Measurements from ENCODE around the gene MAST1. TPM values are rescaled to one million over a fixed set of nuclear protein-coding genes. Genes with fewer than 3 reads are reported as not detected.
A peak's percentile ranks its signal among the peaks of the same experiment; 100 is the strongest.

The MAST1 gene
- total RNA-seq, 1 experiment from 2014 or later = 11.2 TPM

- DNase-seq = peak; percentile 25
- POLR2A ChIA-PET (ENCODE audit: unreplicated experiment) = no interaction called here
These were observed 49.0 kb upstream of the MAST1 start for GRCh38 chr19:12789098-12789903.

GRCh38 chr19:12789904-12790619, 48.3 kb upstream of the MAST1 start:
- Histone ChIP-seq H3K36me3 (ENCODE audit: low read depth, low read length) (no peaks in the 10 kb centered on the region), H3K4me3 (ENCODE audit: low read length) (peak overlapping the region; percentile 90), H3K9me3 (ENCODE audit: low read length) (no peaks in the 10 kb centered on the region), H3F3A (ENCODE audit: low read length, unreplicated experiment) (peaks cover 12% of the 10 kb centered on the region), H4K20me1 (ENCODE audit: low read length) (peaks cover 16% of the 10 kb centered on the region), H3K9ac (ENCODE audit: low read length) (peak overlapping the region; percentile 52), H3K4me2 (ENCODE audit: low read length) (peak overlapping the region; percentile 92), H3K9me2 (replicated peaks; ENCODE audit: low read length) (no peaks in the 10 kb centered on the region), H3K79me2 (ENCODE audit: low read length) (peaks cover 21% of the 10 kb centered on the region), H3K27ac (ENCODE audit: low read length) (peak overlapping the region; percentile 69), H3K4me1 (ENCODE audit: insufficient read depth, low read length) (peaks cover 58% of the 10 kb centered on the region), H3K27me3 (ENCODE audit: low read length) (no peaks in the 10 kb centered on the region), H2AFZ (ENCODE audit: low read length) (peak overlapping the region; percentile 70)
- ATAC-seq = peak; percentile 34
- ChIA-PET POLR2A (ENCODE audit: unreplicated experiment) (no interaction called here), CTCF (interaction anchor here (0.5 kb wide), 1 partner anchor 10 kb away, joined by 3 read pairs; no protein-coding TSS in a partner anchor)
- peak; percentile 94 for DNase-seq
- BruUV-seq (replicated peaks) = no TSS peak
- TF ChIP-seq EZH2 (IDR thresholded peaks at IDR 0.05; ENCODE audit: low read length, unreplicated experiment) (no peak), EZH2phosphoT487 (IDR thresholded peaks at IDR 0.05; ENCODE audit: borderline replicate concordance, low read length) (peak; percentile 90)
- TF ChIP-seq, protein P1, sequence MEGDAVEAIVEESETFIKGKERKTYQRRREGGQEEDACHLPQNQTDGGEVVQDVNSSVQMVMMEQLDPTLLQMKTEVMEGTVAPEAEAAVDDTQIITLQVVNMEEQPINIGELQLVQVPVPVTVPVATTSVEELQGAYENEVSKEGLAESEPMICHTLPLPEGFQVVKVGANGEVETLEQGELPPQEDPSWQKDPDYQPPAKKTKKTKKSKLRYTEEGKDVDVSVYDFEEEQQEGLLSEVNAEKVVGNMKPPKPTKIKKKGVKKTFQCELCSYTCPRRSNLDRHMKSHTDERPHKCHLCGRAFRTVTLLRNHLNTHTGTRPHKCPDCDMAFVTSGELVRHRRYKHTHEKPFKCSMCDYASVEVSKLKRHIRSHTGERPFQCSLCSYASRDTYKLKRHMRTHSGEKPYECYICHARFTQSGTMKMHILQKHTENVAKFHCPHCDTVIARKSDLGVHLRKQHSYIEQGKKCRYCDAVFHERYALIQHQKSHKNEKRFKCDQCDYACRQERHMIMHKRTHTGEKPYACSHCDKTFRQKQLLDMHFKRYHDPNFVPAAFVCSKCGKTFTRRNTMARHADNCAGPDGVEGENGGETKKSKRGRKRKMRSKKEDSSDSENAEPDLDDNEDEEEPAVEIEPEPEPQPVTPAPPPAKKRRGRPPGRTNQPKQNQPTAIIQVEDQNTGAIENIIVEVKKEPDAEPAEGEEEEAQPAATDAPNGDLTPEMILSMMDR (conservative IDR thresholded peaks at IDR 0.05; ENCODE audit: low read depth, low read length) = no peak
- intact Hi-C loops (cut with micrococcal nuclease) = no loop called here

More at GRCh38 chr19:12789098-12789903, 49.0 kb upstream of the MAST1 start:
- H2AFZ ChIP-seq (ENCODE audit: low read length) = peak overlapping the region; percentile 70
- H3K79me2 ChIP-seq (ENCODE audit: low read length) = peaks cover 21% of the 10 kb centered on the region
- intact Hi-C loops (cut with micrococcal nuclease) = no loop called here
- CTCF ChIA-PET = interaction anchor here (0.5 to 0.7 kb wide), 2 partner anchors 9 to 11 kb away, joined by 3 to 4 read pairs; no protein-coding TSS in a partner anchor
- H3K9me3 ChIP-seq (ENCODE audit: low read length) = no peaks in the 10 kb centered on the region
- H3F3A ChIP-seq (ENCODE audit: low read length, unreplicated experiment) = peaks cover 12% of the 10 kb centered on the region
- peak overlapping the region; percentile 69 for H3K27ac ChIP-seq (ENCODE audit: low read length)
- TF ChIP-seq, protein P1 (conservative IDR thresholded peaks at IDR 0.05; ENCODE audit: low read depth, low read length) = no peak
- TF ChIP-seq EZH2 (IDR thresholded peaks at IDR 0.05; ENCODE audit: low read length, unreplicated experiment) (no peak), EZH2phosphoT487 (IDR thresholded peaks at IDR 0.05; ENCODE audit: borderline replicate concordance, low read length) (no peak)
- H3K9me2 ChIP-seq (replicated peaks; ENCODE audit: low read length) = no peaks in the 10 kb centered on the region
- peak overlapping the region; percentile 90 for H3K4me3 ChIP-seq (ENCODE audit: low read length)
- H3K36me3 ChIP-seq (ENCODE audit: low read depth, low read length) = no peaks in the 10 kb centered on the region
- H4K20me1 ChIP-seq (ENCODE audit: low read length) = peaks cover 16% of the 10 kb centered on the region
- ATAC-seq = peak; percentile 0
- H3K4me1 ChIP-seq (ENCODE audit: insufficient read depth, low read length) = peaks cover 61% of the 10 kb centered on the region
- no TSS peak for BruUV-seq (replicated peaks)
- H3K4me2 ChIP-seq (ENCODE audit: low read length) = peak overlapping the region; percentile 92
- H3K27me3 ChIP-seq (ENCODE audit: low read length) = no peaks in the 10 kb centered on the region
- H3K9ac ChIP-seq (ENCODE audit: low read length) = peak overlapping the region; percentile 52

Data from PC-3 (cell line).